ENCODE measurements around the gene PCP2. TPM values are rescaled to one million over a fixed set of nuclear protein-coding genes. Genes with fewer than 3 reads are reported as not detected.

PCP2 gene
- total and polyA plus RNA-seq, 2 donors (not counting 1 experiment from before 2014, with no cell fraction given) = 6.5 to 9.3 TPM

DNA sequence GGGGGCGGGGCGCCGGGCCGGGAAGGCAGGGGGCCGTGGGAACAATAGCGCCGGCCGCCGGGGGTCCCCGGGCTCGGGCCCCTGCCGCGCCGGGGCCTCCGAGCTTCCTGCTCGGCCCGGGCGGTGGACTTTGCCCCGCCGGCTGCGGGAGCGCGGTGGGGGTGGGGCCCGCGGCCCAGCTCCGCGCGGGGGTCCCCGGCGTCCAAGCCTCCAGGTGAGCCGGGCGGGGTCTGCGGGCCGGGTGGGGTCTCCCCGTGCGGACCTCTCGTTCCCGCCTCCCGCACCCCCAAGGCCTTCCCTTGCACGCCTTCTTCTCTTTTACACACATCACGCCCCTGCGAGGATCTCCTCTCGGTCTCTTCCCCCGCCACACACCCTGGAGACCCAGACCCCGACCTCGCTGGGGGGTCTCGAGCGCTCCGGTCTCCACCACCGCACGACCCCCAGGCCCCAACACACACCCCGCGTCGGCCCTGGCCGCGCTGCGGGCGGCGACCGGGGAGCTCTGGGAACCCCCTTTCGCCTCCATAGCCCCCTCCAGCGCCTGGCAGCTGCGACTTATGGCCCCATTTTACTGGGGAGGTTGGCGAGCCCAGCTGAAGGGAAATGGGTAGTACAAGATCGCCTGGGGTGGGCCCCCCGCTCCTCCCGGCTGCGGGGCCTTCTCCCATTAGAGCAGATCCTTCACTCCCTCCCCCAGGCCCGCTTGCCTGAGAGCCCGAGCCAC lies 37.1 kb downstream of the PCP2 start:
- Histone ChIP-seq H3K9ac (ENCODE audit: low read length) (peak overlapping the region; percentile 48), H3K36me3 (replicated peaks in 1 of 2; ENCODE audit: control extremely low read depth in 1 of 2, control insufficient read depth in 1 of 2, extremely low read depth in 1 of 2, insufficient read depth in 2 of 2, low read length in 1 of 2) (no peaks in the 10 kb centered on the region), H3K4me1 (ENCODE audit: control insufficient read depth in 2 of 2, insufficient read depth in 2 of 2, low read length in 2 of 2) (peaks cover 11 to 13% of the 10 kb centered on the region in 2 donors), H3K79me2 (ENCODE audit: control insufficient read depth, insufficient read depth, low read length) (no peaks in the 10 kb centered on the region), H3K27me3 (replicated peaks in 1 of 4; ENCODE audit: control extremely low read depth in 1 of 4, control insufficient read depth in 3 of 4, insufficient read depth in 4 of 4, low read length in 3 of 4) (peaks cover 0 to 47% (median 11%) of the 10 kb centered on the region in 4 experiments), H3K27ac (ENCODE audit: low read length in 2 of 2) (no peak overlapping the region), H3K9me3 (ENCODE audit: control extremely low read depth in 1 of 3, control insufficient read depth in 2 of 3, insufficient read depth in 1 of 3, low read length in 2 of 3) (peaks cover 0 to 4% (median 0%) of the 10 kb centered on the region in 3 donors), H3K4me3 (ENCODE audit: control extremely low read depth in 1 of 5, extremely low read depth in 1 of 5, insufficient read depth in 1 of 5, low read depth in 2 of 5, low read length in 4 of 5) (peak overlapping the region in 3 of 5 experiments; percentile 33 to 47 (median 33)), H2AFZ (ENCODE audit: insufficient read depth, low read depth, low read length, poor library complexity, severe bottlenecking) (peak overlapping the region; percentile 81), H3K4me2 (replicated peaks; ENCODE audit: low read depth, low read length, poor library complexity, severe bottlenecking) (peak overlapping the region; percentile 87), H4K20me1 (ENCODE audit: control insufficient read depth, insufficient read depth, low read length, poor library complexity, severe bottlenecking) (no peaks in the 10 kb centered on the region)
- POLR2A ChIA-PET = interaction anchor here (0.5 to 0.6 kb wide), 3 partner anchors 8 to 198 kb away, joined by 4 to 10 read pairs (median 8); no protein-coding TSS in a partner anchor
- DNase-seq = peak; percentile 52
- H3K27ac Mint-ChIP-seq = no peak overlapping the region
- H3K4me1 Mint-ChIP-seq = peaks cover 11% of the 10 kb centered on the region
- intact Hi-C loops (cut with micrococcal nuclease) = no loop called here
- peaks cover 2% of the 10 kb centered on the region for H3K9me3 Mint-ChIP-seq (ENCODE audit: insufficient read depth)
- H3K4me3 Mint-ChIP-seq = peak overlapping the region; percentile 64
- WGBS (ENCODE audit: insufficient coverage) = 3% methylated on average over 52 of the region's 70 CpGs
- TF ChIP-seq, protein P1, sequence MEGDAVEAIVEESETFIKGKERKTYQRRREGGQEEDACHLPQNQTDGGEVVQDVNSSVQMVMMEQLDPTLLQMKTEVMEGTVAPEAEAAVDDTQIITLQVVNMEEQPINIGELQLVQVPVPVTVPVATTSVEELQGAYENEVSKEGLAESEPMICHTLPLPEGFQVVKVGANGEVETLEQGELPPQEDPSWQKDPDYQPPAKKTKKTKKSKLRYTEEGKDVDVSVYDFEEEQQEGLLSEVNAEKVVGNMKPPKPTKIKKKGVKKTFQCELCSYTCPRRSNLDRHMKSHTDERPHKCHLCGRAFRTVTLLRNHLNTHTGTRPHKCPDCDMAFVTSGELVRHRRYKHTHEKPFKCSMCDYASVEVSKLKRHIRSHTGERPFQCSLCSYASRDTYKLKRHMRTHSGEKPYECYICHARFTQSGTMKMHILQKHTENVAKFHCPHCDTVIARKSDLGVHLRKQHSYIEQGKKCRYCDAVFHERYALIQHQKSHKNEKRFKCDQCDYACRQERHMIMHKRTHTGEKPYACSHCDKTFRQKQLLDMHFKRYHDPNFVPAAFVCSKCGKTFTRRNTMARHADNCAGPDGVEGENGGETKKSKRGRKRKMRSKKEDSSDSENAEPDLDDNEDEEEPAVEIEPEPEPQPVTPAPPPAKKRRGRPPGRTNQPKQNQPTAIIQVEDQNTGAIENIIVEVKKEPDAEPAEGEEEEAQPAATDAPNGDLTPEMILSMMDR (IDR thresholded peaks at IDR 0.05) = no peak
- no peak for TF ChIP-seq EZH2 (IDR thresholded peaks at IDR 0.05; ENCODE audit: borderline replicate concordance, insufficient read depth, low read depth, low read length, poor library complexity, severe bottlenecking)
- peak; percentile 21 for ATAC-seq (ENCODE audit: low read depth)
- H3K27me3 Mint-ChIP-seq = peaks cover 40% of the 10 kb centered on the region
- CTCF ChIA-PET = interaction anchor here (1.4 to 1.5 kb wide), 2 partner anchors 28 to 325 kb away, joined by 3 to 7 read pairs; no protein-coding TSS in a partner anchor
